ENCODE data around the gene ST3GAL4. TPM values are rescaled to one million over a fixed set of nuclear protein-coding genes. Genes with fewer than 3 reads are reported as not detected.

Gene ST3GAL4
- total RNA-seq, 2 donors from 2014 or later: 27.7 to 98.0 TPM

GRCh38 chr11:126331286-126331685 is 24.2 kb upstream of the ST3GAL4 start:
- Histone ChIP-seq H3K4me3 (no peak overlapping the region), H3K36me3 (peaks cover 4% of the 10 kb centered on the region), H3K27me3 (replicated peaks; ENCODE audit: insufficient read depth) (no peaks in the 10 kb centered on the region), H3K27ac (no peak overlapping the region), H3K4me1 (ENCODE audit: control insufficient read depth in 1 of 2, low read depth in 2 of 2) (no peaks in the 10 kb centered on the region), H3K9me3 (no peaks in the 10 kb centered on the region)
- ATAC-seq (ENCODE audit: insufficient number of reproducible peaks, low FRiP score, low read depth): no peak
- no peak for DNase-seq (ENCODE audit: low spot score)
- no peak for TF ChIP-seq CTCF (IDR thresholded peaks at IDR 0.05)

GRCh38 chr11:126332221-126332711 is 23.2 kb upstream of the ST3GAL4 start:
- H3K4me1 ChIP-seq (ENCODE audit: control insufficient read depth in 1 of 2, low read depth in 2 of 2): no peaks in the 10 kb centered on the region

GRCh38 chr11:126333142-126333541 is 22.3 kb upstream of the ST3GAL4 start:
- H3K36me3 ChIP-seq: peaks cover 4% of the 10 kb centered on the region
- H3K4me1 ChIP-seq (ENCODE audit: control insufficient read depth in 1 of 2, low read depth in 2 of 2): no peaks in the 10 kb centered on the region
- H3K27me3 ChIP-seq (replicated peaks; ENCODE audit: insufficient read depth): no peaks in the 10 kb centered on the region
- H3K27ac ChIP-seq: no peak overlapping the region
- no peak for TF ChIP-seq CTCF (IDR thresholded peaks at IDR 0.05)
- DNase-seq (ENCODE audit: low spot score) (no peak), ATAC-seq (ENCODE audit: insufficient number of reproducible peaks, low FRiP score, low read depth) (no peak)
- H3K4me3 ChIP-seq: no peak overlapping the region
- H3K9me3 ChIP-seq: no peaks in the 10 kb centered on the region

More at GRCh38 chr11:126332221-126332711, 23.2 kb upstream of the ST3GAL4 start:
- Histone ChIP-seq H3K4me3 (no peak overlapping the region), H3K36me3 (peaks cover 4% of the 10 kb centered on the region), H3K27me3 (replicated peaks; ENCODE audit: insufficient read depth) (no peaks in the 10 kb centered on the region), H3K27ac (no peak overlapping the region), H3K9me3 (no peaks in the 10 kb centered on the region)
- DNase-seq (ENCODE audit: low spot score) (no peak), ATAC-seq (ENCODE audit: insufficient number of reproducible peaks, low FRiP score, low read depth) (no peak)
- no peak for TF ChIP-seq CTCF (IDR thresholded peaks at IDR 0.05)

GRCh38 chr11:126334659-126335462 is 20.6 kb upstream of the ST3GAL4 start:
- Histone ChIP-seq H3K36me3 (peaks cover 4% of the 10 kb centered on the region), H3K27ac (no peak overlapping the region), H3K27me3 (replicated peaks; ENCODE audit: insufficient read depth) (no peaks in the 10 kb centered on the region), H3K4me1 (ENCODE audit: control insufficient read depth in 1 of 2, low read depth in 2 of 2) (no peaks in the 10 kb centered on the region), H3K4me3 (no peak overlapping the region), H3K9me3 (no peaks in the 10 kb centered on the region)
- DNase-seq (ENCODE audit: low spot score) (no peak), ATAC-seq (ENCODE audit: insufficient number of reproducible peaks, low FRiP score, low read depth) (no peak)
- no peak for TF ChIP-seq CTCF (IDR thresholded peaks at IDR 0.05)

- TF ChIP-seq CTCF (IDR thresholded peaks at IDR 0.05): no peak
- no peak for ATAC-seq (ENCODE audit: insufficient number of reproducible peaks, low FRiP score, low read depth)
- Histone ChIP-seq H3K27ac (no peak overlapping the region), H3K4me1 (ENCODE audit: control insufficient read depth in 1 of 2, low read depth in 2 of 2) (no peaks in the 10 kb centered on the region), H3K27me3 (replicated peaks; ENCODE audit: insufficient read depth) (no peaks in the 10 kb centered on the region), H3K4me3 (no peak overlapping the region), H3K36me3 (peaks cover 4% of the 10 kb centered on the region), H3K9me3 (no peaks in the 10 kb centered on the region)
- no peak for DNase-seq (ENCODE audit: low spot score)
These were observed 20.1 kb upstream of the ST3GAL4 start for GRCh38 chr11:126335463-126335760.
